Measurements from ENCODE around the gene RNF32. TPM values are rescaled to one million over a fixed set of nuclear protein-coding genes. Genes with fewer than 3 reads are reported as not detected.
A peak's percentile ranks its signal among the peaks of the same experiment; 100 is the strongest.

Gene RNF32
- total and polyA plus RNA-seq, 5 donors from 2014 or later, result 0.81 to 5.4 (median 1.6) TPM

- H3K27ac ChIP-seq (ENCODE audit: insufficient read depth, low read length, poor library complexity, severe bottlenecking), result no peak overlapping the region
- Mint-ChIP-seq H3K36me3 (no peaks in the 10 kb centered on the region), H3K27ac (no peak overlapping the region), H3K9me3 (no peaks in the 10 kb centered on the region), H3K4me1 (peaks cover 4 to 39% (median 20%) of the 10 kb centered on the region in 4 donors), H3K27me3 (peaks cover 53% of the 10 kb centered on the region), H3K4me3 (no peak overlapping the region)
- no peaks in the 10 kb centered on the region for H3K36me3 ChIP-seq (ENCODE audit: control insufficient read depth, insufficient read depth, low read length)
- no peak for ATAC-seq (ENCODE audit: low read depth in 2 of 2)
- H3K27me3 ChIP-seq (ENCODE audit: control insufficient read depth, insufficient read depth, low read length), result peaks cover 6% of the 10 kb centered on the region
- no peaks in the 10 kb centered on the region for H3K9me3 ChIP-seq (ENCODE audit: control insufficient read depth in 2 of 2, low read length in 2 of 2)
- no peak for DNase-seq
- peaks cover 28% of the 10 kb centered on the region for H3K4me1 ChIP-seq (ENCODE audit: control insufficient read depth, insufficient read depth, low read length, poor library complexity, severe bottlenecking)
- no peak overlapping the region for H3K4me3 ChIP-seq (ENCODE audit: low read depth, low read length)
Measured at GRCh38 chr7:156610130-156610529, 30.4 kb upstream of the RNF32 start.

- DNase-seq (no peak), ATAC-seq (ENCODE audit: low read depth in 2 of 2) (no peak)
- peaks cover 28% of the 10 kb centered on the region for H3K4me1 ChIP-seq (ENCODE audit: control insufficient read depth, insufficient read depth, low read length, poor library complexity, severe bottlenecking)
- no peaks in the 10 kb centered on the region for H3K36me3 ChIP-seq (ENCODE audit: control insufficient read depth, insufficient read depth, low read length)
- no peak overlapping the region for H3K27ac ChIP-seq (ENCODE audit: insufficient read depth, low read length, poor library complexity, severe bottlenecking)
- Mint-ChIP-seq H3K36me3 (no peaks in the 10 kb centered on the region), H3K4me1 (peaks cover 4 to 39% (median 20%) of the 10 kb centered on the region in 4 donors), H3K4me3 (no peak overlapping the region), H3K9me3 (no peaks in the 10 kb centered on the region), H3K27ac (no peak overlapping the region), H3K27me3 (peaks cover 53% of the 10 kb centered on the region)
- H3K9me3 ChIP-seq (ENCODE audit: control insufficient read depth in 2 of 2, low read length in 2 of 2), result no peaks in the 10 kb centered on the region
- peaks cover 9% of the 10 kb centered on the region for H3K27me3 ChIP-seq (ENCODE audit: control insufficient read depth, insufficient read depth, low read length)
- no peak overlapping the region for H3K4me3 ChIP-seq (ENCODE audit: low read depth, low read length)
Measured at GRCh38 chr7:156610601-156611000, 30.0 kb upstream of the RNF32 start.

- Mint-ChIP-seq H3K36me3 (no peaks in the 10 kb centered on the region), H3K27ac (no peak overlapping the region), H3K27me3 (peaks cover 54% of the 10 kb centered on the region), H3K9me3 (no peaks in the 10 kb centered on the region), H3K4me3 (peak overlapping the region in 2 of 4 donors; percentile 1 to 15), H3K4me1 (peaks cover 4 to 39% (median 20%) of the 10 kb centered on the region in 4 donors)
- Histone ChIP-seq H3K27ac (ENCODE audit: insufficient read depth, low read length, poor library complexity, severe bottlenecking) (no peak overlapping the region), H3K27me3 (ENCODE audit: control insufficient read depth, insufficient read depth, low read length) (peaks cover 13% of the 10 kb centered on the region), H3K4me3 (ENCODE audit: low read depth, low read length) (no peak overlapping the region), H3K4me1 (ENCODE audit: control insufficient read depth, insufficient read depth, low read length, poor library complexity, severe bottlenecking) (peaks cover 28% of the 10 kb centered on the region), H3K36me3 (ENCODE audit: control insufficient read depth, insufficient read depth, low read length) (no peaks in the 10 kb centered on the region), H3K9me3 (ENCODE audit: control insufficient read depth in 2 of 2, low read length in 2 of 2) (no peaks in the 10 kb centered on the region)
- no peak for ATAC-seq (ENCODE audit: low read depth in 2 of 2)
- DNase-seq, result no peak
Measured at GRCh38 chr7:156611014-156612010, 29.3 kb upstream of the RNF32 start.

- Histone ChIP-seq H3K9me3 (ENCODE audit: control insufficient read depth in 2 of 2, low read length in 2 of 2) (no peaks in the 10 kb centered on the region), H3K27ac (ENCODE audit: insufficient read depth, low read length, poor library complexity, severe bottlenecking) (no peak overlapping the region), H3K4me3 (ENCODE audit: low read depth, low read length) (no peak overlapping the region), H3K36me3 (ENCODE audit: control insufficient read depth, insufficient read depth, low read length) (no peaks in the 10 kb centered on the region), H3K4me1 (ENCODE audit: control insufficient read depth, insufficient read depth, low read length, poor library complexity, severe bottlenecking) (peaks cover 18% of the 10 kb centered on the region), H3K27me3 (ENCODE audit: control insufficient read depth, insufficient read depth, low read length) (peaks cover 23% of the 10 kb centered on the region)
- Mint-ChIP-seq H3K27me3 (peaks cover 64% of the 10 kb centered on the region), H3K4me3 (peak overlapping the region in 3 of 4 donors; percentile 0 to 30 (median 22)), H3K27ac (no peak overlapping the region), H3K36me3 (no peaks in the 10 kb centered on the region), H3K9me3 (no peaks in the 10 kb centered on the region), H3K4me1 (peaks cover 4 to 50% (median 22%) of the 10 kb centered on the region in 4 donors)
- ATAC-seq (ENCODE audit: low read depth in 2 of 2), result peak; percentile 88 to 93
- DNase-seq, result peak; percentile 31 to 93 (median 68)
Measured at GRCh38 chr7:156612930-156613329, 27.6 kb upstream of the RNF32 start.

- no peak for DNase-seq
- Histone ChIP-seq H3K4me1 (ENCODE audit: control insufficient read depth, insufficient read depth, low read length, poor library complexity, severe bottlenecking) (peaks cover 18% of the 10 kb centered on the region), H3K27ac (ENCODE audit: insufficient read depth, low read length, poor library complexity, severe bottlenecking) (no peak overlapping the region), H3K4me3 (ENCODE audit: low read depth, low read length) (no peak overlapping the region), H3K9me3 (ENCODE audit: control insufficient read depth in 2 of 2, low read length in 2 of 2) (no peaks in the 10 kb centered on the region), H3K27me3 (ENCODE audit: control insufficient read depth, insufficient read depth, low read length) (peaks cover 26% of the 10 kb centered on the region), H3K36me3 (ENCODE audit: control insufficient read depth, insufficient read depth, low read length) (no peaks in the 10 kb centered on the region)
- Mint-ChIP-seq H3K27me3 (peaks cover 58% of the 10 kb centered on the region), H3K4me3 (no peak overlapping the region), H3K9me3 (no peaks in the 10 kb centered on the region), H3K4me1 (peaks cover 4 to 40% (median 17%) of the 10 kb centered on the region in 4 donors), H3K36me3 (no peaks in the 10 kb centered on the region), H3K27ac (no peak overlapping the region)
- no peak for ATAC-seq (ENCODE audit: low read depth in 2 of 2)
Measured at GRCh38 chr7:156614434-156615264, 25.9 kb upstream of the RNF32 start.

- Histone ChIP-seq H3K36me3 (ENCODE audit: control insufficient read depth, insufficient read depth, low read length) (no peaks in the 10 kb centered on the region), H3K27me3 (ENCODE audit: control insufficient read depth, insufficient read depth, low read length) (peaks cover 30% of the 10 kb centered on the region), H3K9me3 (ENCODE audit: control insufficient read depth in 2 of 2, low read length in 2 of 2) (peaks cover 0 to 4% of the 10 kb centered on the region in 2 experiments), H3K4me1 (ENCODE audit: control insufficient read depth, insufficient read depth, low read length, poor library complexity, severe bottlenecking) (peaks cover 18% of the 10 kb centered on the region), H3K27ac (ENCODE audit: insufficient read depth, low read length, poor library complexity, severe bottlenecking) (no peak overlapping the region), H3K4me3 (ENCODE audit: low read depth, low read length) (no peak overlapping the region)
- Mint-ChIP-seq H3K36me3 (no peaks in the 10 kb centered on the region), H3K9me3 (peaks cover 0 to 11% (median 4%) of the 10 kb centered on the region in 7 donors), H3K4me1 (peaks cover 4 to 36% (median 17%) of the 10 kb centered on the region in 4 donors), H3K27me3 (peaks cover 56% of the 10 kb centered on the region), H3K4me3 (no peak overlapping the region), H3K27ac (no peak overlapping the region)
- no peak for ATAC-seq (ENCODE audit: low read depth in 2 of 2)
- DNase-seq, result no peak
Measured at GRCh38 chr7:156616269-156617202, 24.0 kb upstream of the RNF32 start.

- no peak for DNase-seq
- Mint-ChIP-seq H3K27me3 (peaks cover 56% of the 10 kb centered on the region), H3K27ac (no peak overlapping the region), H3K4me1 (peaks cover 4 to 32% (median 13%) of the 10 kb centered on the region in 4 donors), H3K9me3 (peaks cover 0 to 11% (median 4%) of the 10 kb centered on the region in 7 donors), H3K4me3 (peak overlapping the region in 1 of 4 donors; percentile 72), H3K36me3 (no peaks in the 10 kb centered on the region)
- Histone ChIP-seq H3K27ac (ENCODE audit: insufficient read depth, low read length, poor library complexity, severe bottlenecking) (no peak overlapping the region), H3K27me3 (ENCODE audit: control insufficient read depth, insufficient read depth, low read length) (peaks cover 35% of the 10 kb centered on the region), H3K9me3 (ENCODE audit: control insufficient read depth in 2 of 2, low read length in 2 of 2) (peaks cover 0 to 4% of the 10 kb centered on the region in 2 experiments), H3K36me3 (ENCODE audit: control insufficient read depth, insufficient read depth, low read length) (no peaks in the 10 kb centered on the region), H3K4me3 (ENCODE audit: low read depth, low read length) (no peak overlapping the region), H3K4me1 (ENCODE audit: control insufficient read depth, insufficient read depth, low read length, poor library complexity, severe bottlenecking) (peaks cover 12% of the 10 kb centered on the region)
- no peak for ATAC-seq (ENCODE audit: low read depth in 2 of 2)
Measured at GRCh38 chr7:156617215-156617614, 23.4 kb upstream of the RNF32 start.
